Body of pancreas (tissue), 4 donors: ENCODE measurements around the gene RASSF8.

Experiments
- CTCF ChIP-seq, 7 experiments: fragments of 450-650 bp in 4 of 7; fragments of 200-600 bp in 3 of 7; sonication (generic) in 3 of 7; IDR thresholded peaks; one replicate each; pipeline ENCODE4 v1.5.1; 2016 to 2019; ENCODE audit warnings: antibody characterized with exemption in 7 of 7
- POLR2A ChIP-seq, 3 donors: fragments of 450-650 bp; IDR thresholded peaks; one replicate each; pipeline ENCODE4 v1.6.1; 2016; ENCODE audit warnings: antibody characterized with exemption in 3 of 3, mild to moderate bottlenecking in 2 of 3

- TF ChIP-seq POLR2A (IDR thresholded peaks at IDR 0.05) = no peak
- TF ChIP-seq CTCF (IDR thresholded peaks at IDR 0.05) = no peak
Observed at GRCh38 chr12:26029736-26030022, 71.2 kb downstream of the RASSF8 start.
